GM23248 (cell line): ENCODE results near the gene TDP2. TPM values are rescaled to one million over a fixed set of nuclear protein-coding genes. Genes with fewer than 3 reads are reported as not detected.

Source experiments
- DNase-seq: peaks from one replicate; pipeline ENCODE4 v3.0.0-alpha.2; 2015
- H2AFZ ChIP-seq: fragments of 200-600 bp; sonication (generic); 2 replicates; pipeline ENCODE4 v1.6.1; 2016; ENCODE audit warnings: antibody characterized with exemption
- H3F3A ChIP-seq: fragments of 200-600 bp; sonication (generic); 2 replicates; pipeline ENCODE4 v1.6.1; 2016; ENCODE audit warnings: mild to moderate bottlenecking, antibody characterized with exemption, mixed run types; ENCODE audit not compliant: insufficient read depth
- H3K27ac ChIP-seq: fragments of 200-600 bp; sonication (generic); 2 replicates; pipeline ENCODE4 v1.5.1; 2016; ENCODE audit warnings: mild to moderate bottlenecking
- H3K27me3 ChIP-seq: fragments of 200-600 bp; sonication (generic); replicated peaks from 2 replicates; pipeline ENCODE4 v1.6.1; 2016; ENCODE audit warnings: mild to moderate bottlenecking; ENCODE audit not compliant: insufficient read depth
- H3K36me3 ChIP-seq: fragments of 200-600 bp; sonication (generic); 2 replicates; pipeline ENCODE4 v1.6.1; 2016; ENCODE audit warnings: low read depth, mild to moderate bottlenecking
- H3K4me1 ChIP-seq: fragments of 200-600 bp; sonication (generic); 2 replicates; pipeline ENCODE4 v1.6.1; 2016; ENCODE audit warnings: mild to moderate bottlenecking; ENCODE audit not compliant: insufficient read depth
- H3K4me2 ChIP-seq: fragments of 200-600 bp; sonication (generic); one replicate; pipeline ENCODE4 v1.6.1; 2016; ENCODE audit warnings: mild to moderate bottlenecking; ENCODE audit not compliant: unreplicated experiment
- H3K4me3 ChIP-seq: fragments of 200-600 bp; sonication (generic); 2 replicates; pipeline ENCODE4 v1.5.1; 2016; ENCODE audit warnings: mild to moderate bottlenecking
- H3K79me2 ChIP-seq: fragments of 200-600 bp; sonication (generic); 2 replicates; pipeline ENCODE4 v1.6.1; 2016; ENCODE audit warnings: mild to moderate bottlenecking; ENCODE audit not compliant: insufficient read depth
- H3K9ac ChIP-seq: fragments of 200-600 bp; sonication (generic); 2 replicates; pipeline ENCODE4 v1.6.1; 2016; ENCODE audit warnings: mild to moderate bottlenecking
- H3K9me2 ChIP-seq: fragments of 200-600 bp; sonication (generic); 2 replicates; pipeline ENCODE4 v1.6.1; 2016; ENCODE audit warnings: mixed run types, mild to moderate bottlenecking, moderate library complexity; ENCODE audit not compliant: insufficient read depth
- H3K9me3 ChIP-seq: fragments of 200-600 bp; sonication (generic); one replicate; pipeline ENCODE4 v1.6.1; 2017; ENCODE audit warnings: low read depth
- H4K20me1 ChIP-seq: fragments of 200-600 bp; sonication (generic); 2 replicates; pipeline ENCODE4 v1.6.0; 2016; ENCODE audit not compliant: insufficient read depth
- EZH2 ChIP-seq: fragments of 200-600 bp; sonication (generic); IDR thresholded peaks from 2 replicates; pipeline ENCODE4 v1.6.1; 2018; ENCODE audit warnings: antibody characterized with exemption, mild to moderate bottlenecking; ENCODE audit not compliant: insufficient read depth, poor library complexity, severe bottlenecking
- EZH2phosphoT487 ChIP-seq: fragments of 200-600 bp; sonication (generic); IDR thresholded peaks from 2 replicates; pipeline ENCODE4 v1.6.1; 2018; ENCODE audit warnings: antibody characterized with exemption, moderate library complexity, mild to moderate bottlenecking, low read depth; ENCODE audit not compliant: insufficient read depth
- WGBS, 2 experiments: methylation state at CpG; one replicate each; pipeline ENCODE4 v1.1.6; 2015 to 2017; ENCODE audit warnings: low lambda C conversion rate in 2 of 2, low coverage in 1 of 2; ENCODE audit errors: missing lambda C conversion rate in 2 of 2; 5-methylcytosine and 5-hydroxymethylcytosine counted together
- in situ Hi-C: fragments of 300-500 bp; cut with MboI; formaldehyde crosslinking; loops from 2 replicates; pipeline ENCODE4 v1.15.0; 2020
- polyA plus RNA-seq: library from polyadenylated mRNA; unstranded; fragments of >200 nt; fragmentation: Nextera tagmentation; extraction: Ambion mirVana; gene quantifications from 2 replicates; pipeline ENCODE4 v1.2.1, GENCODE V29; 2016
- total RNA-seq: library from RNA; depleted of rRNA; stranded (reverse); fragments of >200 nt; shearing (Covaris generic); gene quantifications from 2 replicates; pipeline ENCODE4 v1.2.3, GENCODE V29; 2014

The TDP2 gene
- total and polyA plus RNA-seq, 2 experiments from 2014 or later = 24.9 to 34.5 TPM

- in situ Hi-C loops = loop anchor here (5.0 to 10.0 kb wide), 2 partner anchors 112 to 259 kb away; no protein-coding TSS in a partner anchor
- H3K4me2 ChIP-seq = no peak overlapping the region
- no peak for TF ChIP-seq EZH2
- no peak for TF ChIP-seq EZH2phosphoT487
- 53 to 69% methylated on average over 1 of the region's 1 CpG for WGBS, 2 experiments
- H3K4me3 ChIP-seq = no peak overlapping the region
- H3K9me2 ChIP-seq = no peaks in the 10 kb centered on the region
- 0 out of 2 replicates have a peak, but pooled peaks cover 6% of the 10 kb centered on the region for H3K4me1 ChIP-seq
- H3K36me3 ChIP-seq = no peaks in the 10 kb centered on the region
- no peaks in the 10 kb centered on the region for H3K9me3 ChIP-seq
- no peak overlapping the region for H3K9ac ChIP-seq
- H3F3A ChIP-seq = peaks cover 16% of the 10 kb centered on the region
- no peaks in the 10 kb centered on the region for H3K27me3 ChIP-seq
- H3K27ac ChIP-seq = no peak overlapping the region
- no peaks in the 10 kb centered on the region for H4K20me1 ChIP-seq
- no peak overlapping the region for H2AFZ ChIP-seq
- DNase-seq = no peak
- H3K79me2 ChIP-seq = no peaks in the 10 kb centered on the region
These were observed 27.5 kb upstream of the TDP2 start for GRCh38 chr6:24694198-24694597.

DNA sequence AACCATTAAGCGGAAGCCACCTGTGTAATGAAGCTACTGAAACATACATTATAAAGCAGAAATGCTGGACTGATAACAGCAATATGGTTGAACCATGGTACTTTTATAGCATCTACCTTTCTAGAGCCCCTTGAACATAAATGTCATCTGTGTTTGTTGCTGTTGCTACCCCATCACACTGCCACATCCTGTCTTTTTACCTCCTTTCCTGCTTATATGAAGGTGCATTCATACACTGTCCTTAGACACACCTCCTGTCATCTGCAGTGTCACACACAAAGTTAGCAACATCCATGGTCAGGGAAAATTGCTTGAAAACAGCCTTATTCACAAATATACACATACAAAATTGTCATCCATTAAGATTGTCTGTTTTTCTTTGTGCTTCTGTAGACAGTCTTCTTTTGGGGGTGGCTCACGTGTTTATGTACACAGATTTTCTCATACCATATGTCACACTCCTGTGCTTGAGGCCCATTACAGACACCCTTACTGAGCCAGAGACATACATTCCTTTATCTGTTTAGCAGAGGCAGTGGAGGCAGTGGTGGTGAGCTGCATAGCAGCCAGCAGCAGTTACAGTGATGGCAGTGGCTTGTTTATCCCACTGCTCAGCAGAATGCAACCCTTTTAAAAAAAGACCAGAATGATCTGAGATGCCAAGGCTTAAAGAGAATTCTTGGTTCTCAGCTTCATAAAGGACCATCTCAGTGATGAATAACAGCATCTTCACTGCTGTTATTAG lies 26.3 kb upstream of the TDP2 start:
- H4K20me1 ChIP-seq = no peaks in the 10 kb centered on the region
- TF ChIP-seq EZH2phosphoT487 = no peak
- no peak for TF ChIP-seq EZH2
- in situ Hi-C loops = loop anchor here (5.0 to 10.0 kb wide), 2 partner anchors 111 to 258 kb away; no protein-coding TSS in a partner anchor
- no peak overlapping the region for H3K4me3 ChIP-seq
- no peaks in the 10 kb centered on the region for H3K36me3 ChIP-seq
- no peak overlapping the region for H3K27ac ChIP-seq
- no peak overlapping the region for H3K4me2 ChIP-seq
- H3K27me3 ChIP-seq = no peaks in the 10 kb centered on the region
- no peaks in the 10 kb centered on the region for H3K9me3 ChIP-seq
- no peaks in the 10 kb centered on the region for H3K9me2 ChIP-seq
- 0 out of 2 replicates have a peak, but pooled peaks cover 6% of the 10 kb centered on the region for H3K4me1 ChIP-seq
- no peak overlapping the region for H2AFZ ChIP-seq
- WGBS, 2 experiments = 88 to 96% methylated on average over 2 of the region's 2 CpGs
- peaks cover 15% of the 10 kb centered on the region for H3F3A ChIP-seq
- no peak for DNase-seq
- H3K9ac ChIP-seq = no peak overlapping the region
- H3K79me2 ChIP-seq = no peaks in the 10 kb centered on the region

GRCh38 chr6:24692415-24692814 lies 25.7 kb upstream of the TDP2 start:
- 82 to 88% methylated on average over 3 of the region's 3 CpGs for WGBS, 2 experiments
- H3K27me3 ChIP-seq = no peaks in the 10 kb centered on the region
- H2AFZ ChIP-seq = no peak overlapping the region
- H3K4me2 ChIP-seq = no peak overlapping the region
- 0 out of 2 replicates have a peak, but pooled peaks cover 6% of the 10 kb centered on the region for H3K4me1 ChIP-seq
- TF ChIP-seq EZH2phosphoT487 (no peak), EZH2 (no peak)
- H3K9me2 ChIP-seq = no peaks in the 10 kb centered on the region
- H3K4me3 ChIP-seq = no peak overlapping the region
- H3F3A ChIP-seq = peaks cover 8% of the 10 kb centered on the region; the same call in 1 of the 2 replicates
- H3K9ac ChIP-seq = no peak overlapping the region
- no peaks in the 10 kb centered on the region for H3K79me2 ChIP-seq
- no peaks in the 10 kb centered on the region for H3K36me3 ChIP-seq
- no peaks in the 10 kb centered on the region for H3K9me3 ChIP-seq
- no peak overlapping the region for H3K27ac ChIP-seq
- DNase-seq = no peak
- no peaks in the 10 kb centered on the region for H4K20me1 ChIP-seq
- in situ Hi-C loops = loop anchor here (5.0 to 10.0 kb wide), 2 partner anchors 110 to 258 kb away; no protein-coding TSS in a partner anchor

GRCh38 chr6:24692003-24692402 lies 25.3 kb upstream of the TDP2 start:
- TF ChIP-seq EZH2phosphoT487 = no peak
- TF ChIP-seq EZH2 = no peak
- no peak for DNase-seq
- Histone ChIP-seq H3K9me3 (no peaks in the 10 kb centered on the region), H3K27ac (no peak overlapping the region), H3K27me3 (no peaks in the 10 kb centered on the region), H2AFZ (no peak overlapping the region), H3K36me3 (no peaks in the 10 kb centered on the region), H3K4me2 (no peak overlapping the region), H4K20me1 (no peaks in the 10 kb centered on the region), H3K4me1 (0 out of 2 replicates have a peak, but pooled peaks cover 6% of the 10 kb centered on the region), H3K4me3 (no peak overlapping the region), H3K9ac (no peak overlapping the region), H3K79me2 (no peaks in the 10 kb centered on the region), H3K9me2 (no peaks in the 10 kb centered on the region), H3F3A (0 out of 2 replicates have a peak, but pooled peaks cover 4% of the 10 kb centered on the region)
- in situ Hi-C loops = loop anchor here (5.0 to 10.0 kb wide), 2 partner anchors 110 to 257 kb away; no protein-coding TSS in a partner anchor
- WGBS, 2 experiments = 85 to 86% methylated on average over 4 of the region's 4 CpGs
